Neuronal stem cell (in vitro differentiated cells): ENCODE data around the gene HDGF.

ENCODE experiments used
- DNase-seq: peaks from one replicate; pipeline ENCODE4 v3.0.0-alpha.2; 2013; ENCODE audit warnings: low spot score
- H2AFZ ChIP-seq: one replicate; pipeline ENCODE4 v1.6.1; 2013; ENCODE audit warnings: mild to moderate bottlenecking, low read length, inconsistent platforms
- H2AK5ac ChIP-seq: 2 replicates; pipeline ENCODE4 v1.6.1; 2013; ENCODE audit warnings: low read depth, mild to moderate bottlenecking, inconsistent platforms, low read length, moderate library complexity, mixed read lengths
- H2BK120ac ChIP-seq: 2 replicates; pipeline ENCODE4 v1.6.1; 2013; ENCODE audit warnings: low read depth, mild to moderate bottlenecking, inconsistent platforms, low read length, moderate library complexity, mixed read lengths
- H2BK12ac ChIP-seq: one replicate; pipeline ENCODE4 v1.6.1; 2013; ENCODE audit warnings: low read length, inconsistent platforms
- H2BK15ac ChIP-seq: 2 replicates; pipeline ENCODE4 v1.6.1; 2013; ENCODE audit warnings: mild to moderate bottlenecking, low read length, inconsistent platforms, mixed read lengths
- H2BK5ac ChIP-seq: one replicate; pipeline ENCODE4 v1.6.1; 2013; ENCODE audit warnings: inconsistent platforms, mild to moderate bottlenecking, low read length, moderate library complexity
- H3K14ac ChIP-seq: one replicate; pipeline ENCODE4 v1.6.1; 2013; ENCODE audit warnings: low read length, inconsistent platforms
- H3K18ac ChIP-seq: 2 replicates; pipeline ENCODE4 v1.6.1; 2013; ENCODE audit warnings: low read length, inconsistent platforms
- H3K23ac ChIP-seq: 2 replicates; pipeline ENCODE4 v1.6.1; 2013; ENCODE audit warnings: low read depth, mild to moderate bottlenecking, mixed read lengths, low read length, inconsistent platforms; ENCODE audit not compliant: poor library complexity
- H3K27ac ChIP-seq: replicated peaks from 3 replicates; pipeline ENCODE4 v1.5.1; 2013; ENCODE audit warnings: low read length, inconsistent platforms
- H3K27me3 ChIP-seq, 3 experiments: 2 replicates each; pipeline ENCODE4 v1.6.1; 2013; ENCODE audit warnings: low read length in 3 of 3, mild to moderate bottlenecking in 2 of 3, inconsistent platforms in 1 of 3, low read depth in 1 of 3, mixed read lengths in 1 of 3, moderate library complexity in 1 of 3; ENCODE audit not compliant: control insufficient read depth in 3 of 3, insufficient read depth in 3 of 3
- H3K36me3 ChIP-seq, 2 donors: replicated peaks in 1 of 2; 2 replicates each; pipeline ENCODE4 v1.6.1; 2013; ENCODE audit warnings: low read length in 2 of 2; ENCODE audit not compliant: control insufficient read depth in 2 of 2, insufficient read depth in 2 of 2
- H3K4ac ChIP-seq: 2 replicates; pipeline ENCODE4 v1.6.1; 2013; ENCODE audit warnings: inconsistent platforms, mild to moderate bottlenecking, low read length, moderate library complexity
- H3K4me1 ChIP-seq, 2 donors: 1 replicate in 1 of 2; 2 replicates in 1 of 2; pipeline ENCODE4 v1.6.1; 2013; ENCODE audit warnings: low read length in 2 of 2, low read depth in 1 of 2; ENCODE audit not compliant: control insufficient read depth in 2 of 2, insufficient read depth in 1 of 2
- H3K4me2 ChIP-seq: one replicate; pipeline ENCODE4 v1.6.1; 2013; ENCODE audit warnings: mild to moderate bottlenecking, low read length, inconsistent platforms; ENCODE audit not compliant: insufficient read depth, poor library complexity, severe bottlenecking
- H3K4me3 ChIP-seq, 2 donors: 2 replicates each; pipeline ENCODE4 v1.5.1; 2013; ENCODE audit warnings: low read length in 2 of 2, mild to moderate bottlenecking in 2 of 2, inconsistent platforms in 1 of 2, moderate library complexity in 1 of 2
- H3K79me1 ChIP-seq: one replicate; pipeline ENCODE4 v1.6.1; 2013; ENCODE audit warnings: low read depth, mild to moderate bottlenecking, inconsistent platforms, low read length, moderate library complexity
- H3K9ac ChIP-seq: one replicate; pipeline ENCODE4 v1.6.1; 2013; ENCODE audit warnings: mild to moderate bottlenecking, low read depth, low read length, inconsistent platforms; ENCODE audit not compliant: poor library complexity
- H3K9me3 ChIP-seq, 2 donors: replicated peaks in 1 of 2; 2 replicates each; pipeline versions ENCODE3 to v1.6.1; 2013; ENCODE audit warnings: low read length in 2 of 2, mild to moderate bottlenecking in 2 of 2, inconsistent platforms in 1 of 2, low read depth in 1 of 2, mixed read lengths in 1 of 2, moderate library complexity in 1 of 2; ENCODE audit not compliant: control insufficient read depth in 2 of 2, insufficient read depth in 1 of 2
- H4K8ac ChIP-seq: one replicate; pipeline ENCODE4 v1.6.1; 2013; ENCODE audit warnings: low read depth, mild to moderate bottlenecking, inconsistent platforms, low read length, moderate library complexity
- H4K91ac ChIP-seq: one replicate; pipeline ENCODE4 v1.6.1; 2013; ENCODE audit warnings: low read length, low read depth, mild to moderate bottlenecking, inconsistent platforms; ENCODE audit not compliant: poor library complexity
- WGBS, 2 donors: extraction: QIAGEN DNeasy Blood & Tissue Kit; methylation state at CpG; one replicate each; pipeline ENCODE4 v1.1.7; 2013; ENCODE audit warnings: missing lambda C conversion rate in 2 of 2, mixed read lengths in 1 of 2; ENCODE audit not compliant: insufficient read length in 2 of 2, insufficient replicate concordance in 1 of 2; ENCODE audit errors: extremely low coverage in 2 of 2; 5-methylcytosine and 5-hydroxymethylcytosine counted together

HDGF gene

GRCh38 chr1:156705321-156705917 lies 46.1 kb downstream of the HDGF start, which contains the start of gene CRABP2:
Gene CRABP2, minus strand, starts transcription at chr1:156705583. Its CDS starts 137 bp downstream, at chr1:156705446.
- peaks cover 50 to 56% of the 10 kb centered on the region in 2 donors for H3K4me1 ChIP-seq
- H2BK5ac ChIP-seq: peak within 1 kb of the TSS; percentile 90
- no peaks in the 10 kb centered on the region for H3K27me3 ChIP-seq
- H2AFZ ChIP-seq: peak within 1 kb of the TSS; percentile 91
- no peak within 1 kb of the TSS for H4K8ac ChIP-seq
- peak within 1 kb of the TSS; percentile 93 for H2BK120ac ChIP-seq
- peaks cover 6 to 9% of the 10 kb centered on the region in 2 donors for H3K36me3 ChIP-seq
- H3K4me3 ChIP-seq: peak within 1 kb of the TSS; percentile 63 to 87
- H3K4ac ChIP-seq: peak within 1 kb of the TSS; percentile 19
- peak within 1 kb of the TSS; percentile 87 for H2AK5ac ChIP-seq
- H4K91ac ChIP-seq: peak within 1 kb of the TSS; percentile 98
- peaks cover 9% of the 10 kb centered on the region for H3K79me1 ChIP-seq
- WGBS, 2 donors: no CpG with 5 or more reads among the region's 42 CpGs
- H2BK15ac ChIP-seq: peak within 1 kb of the TSS; percentile 40
- no peak within 1 kb of the TSS for H2BK12ac ChIP-seq
- peak within 1 kb of the TSS; percentile 73 for H3K14ac ChIP-seq
- H3K9me3 ChIP-seq: no peaks in the 10 kb centered on the region
- peak within 1 kb of the TSS; percentile 99 for H3K18ac ChIP-seq
- H3K23ac ChIP-seq: peak within 1 kb of the TSS; percentile 76
- H3K9ac ChIP-seq: peak within 1 kb of the TSS; percentile 90
- DNase-seq: peak; percentile 78
- H3K4me2 ChIP-seq: peak within 1 kb of the TSS; percentile 93
- peak within 1 kb of the TSS; percentile 92 for H3K27ac ChIP-seq

- Histone ChIP-seq H3K23ac (peak overlapping the region; percentile 76), H3K4ac (peak overlapping the region; percentile 2), H3K27me3 (no peaks in the 10 kb centered on the region), H4K91ac (no peak overlapping the region), H2BK5ac (peak overlapping the region; percentile 90), H2AK5ac (peak overlapping the region; percentile 68), H3K79me1 (peaks cover 9% of the 10 kb centered on the region), H3K4me2 (peak overlapping the region; percentile 93), H2BK12ac (no peak overlapping the region), H4K8ac (no peak overlapping the region), H3K4me3 (peak overlapping the region; percentile 63 to 87), H3K18ac (peak overlapping the region; percentile 96), H3K9me3 (no peaks in the 10 kb centered on the region), H2BK15ac (peak overlapping the region; percentile 40), H3K27ac (peak overlapping the region; percentile 92), H3K14ac (no peak overlapping the region), H2BK120ac (no peak overlapping the region), H3K36me3 (peaks cover 11 to 13% of the 10 kb centered on the region in 2 donors), H2AFZ (peak overlapping the region; percentile 91), H3K4me1 (peaks cover 46 to 52% of the 10 kb centered on the region in 2 donors), H3K9ac (peak overlapping the region; percentile 87)
- no peak for DNase-seq
- no CpG with 5 or more reads among the region's 29 CpGs for WGBS, 2 donors
Observed at GRCh38 chr1:156704930-156705320, 46.5 kb downstream of the HDGF start.

- peaks cover 39 to 45% of the 10 kb centered on the region in 2 donors for H3K4me1 ChIP-seq
- H2BK15ac ChIP-seq: no peak overlapping the region
- no peak for DNase-seq
- H2AFZ ChIP-seq: no peak overlapping the region
- H3K4me2 ChIP-seq: peak overlapping the region; percentile 93
- no peak overlapping the region for H2BK120ac ChIP-seq
- no peak overlapping the region for H3K14ac ChIP-seq
- H3K27ac ChIP-seq: no peak overlapping the region
- H4K91ac ChIP-seq: no peak overlapping the region
- H4K8ac ChIP-seq: no peak overlapping the region
- no peak overlapping the region for H2BK12ac ChIP-seq
- H3K9me3 ChIP-seq: no peaks in the 10 kb centered on the region
- H2AK5ac ChIP-seq: no peak overlapping the region
- peak overlapping the region; percentile 36 for H3K18ac ChIP-seq
- peaks cover 9% of the 10 kb centered on the region for H3K79me1 ChIP-seq
- no peak overlapping the region for H3K4ac ChIP-seq
- peak overlapping the region; percentile 56 for H3K9ac ChIP-seq
- H3K27me3 ChIP-seq: no peaks in the 10 kb centered on the region
- no CpG with 5 or more reads among the region's 10 CpGs for WGBS, 2 donors
- no peak overlapping the region for H3K23ac ChIP-seq
- H2BK5ac ChIP-seq: no peak overlapping the region
- H3K36me3 ChIP-seq: peaks cover 17 to 18% of the 10 kb centered on the region in 2 donors
- peak overlapping the region; percentile 63 to 87 for H3K4me3 ChIP-seq
Observed at GRCh38 chr1:156704166-156704711, 47.2 kb downstream of the HDGF start.

- H3K4me1 ChIP-seq: peaks cover 34 to 40% of the 10 kb centered on the region in 2 donors
- peak overlapping the region; percentile 93 for H3K4me2 ChIP-seq
- no peak overlapping the region for H2AFZ ChIP-seq
- no peak overlapping the region for H4K8ac ChIP-seq
- peak overlapping the region; percentile 55 for H2BK5ac ChIP-seq
- H3K27ac ChIP-seq: no peak overlapping the region
- peak overlapping the region; percentile 73 for H3K18ac ChIP-seq
- no peak for DNase-seq
- no peaks in the 10 kb centered on the region for H3K27me3 ChIP-seq
- peaks cover 9% of the 10 kb centered on the region for H3K79me1 ChIP-seq
- peak overlapping the region; percentile 31 for H2AK5ac ChIP-seq
- H2BK120ac ChIP-seq: peak overlapping the region; percentile 22
- H3K9me3 ChIP-seq: no peaks in the 10 kb centered on the region
- no peak overlapping the region for H4K91ac ChIP-seq
- H3K14ac ChIP-seq: peak overlapping the region; percentile 23
- peak overlapping the region; percentile 6 for H2BK15ac ChIP-seq
- H3K4me3 ChIP-seq: peak overlapping the region; percentile 63 to 87
- no peak overlapping the region for H3K4ac ChIP-seq
- no CpG with 5 or more reads among the region's 4 CpGs for WGBS, 2 donors
- no peak overlapping the region for H3K23ac ChIP-seq
- peaks cover 22 to 23% of the 10 kb centered on the region in 2 donors for H3K36me3 ChIP-seq
- no peak overlapping the region for H2BK12ac ChIP-seq
- H3K9ac ChIP-seq: no peak overlapping the region
Observed at GRCh38 chr1:156703741-156704140, 47.7 kb downstream of the HDGF start.
